Measurements from ENCODE around the gene MPIG6B.

The MPIG6B gene

DNA sequence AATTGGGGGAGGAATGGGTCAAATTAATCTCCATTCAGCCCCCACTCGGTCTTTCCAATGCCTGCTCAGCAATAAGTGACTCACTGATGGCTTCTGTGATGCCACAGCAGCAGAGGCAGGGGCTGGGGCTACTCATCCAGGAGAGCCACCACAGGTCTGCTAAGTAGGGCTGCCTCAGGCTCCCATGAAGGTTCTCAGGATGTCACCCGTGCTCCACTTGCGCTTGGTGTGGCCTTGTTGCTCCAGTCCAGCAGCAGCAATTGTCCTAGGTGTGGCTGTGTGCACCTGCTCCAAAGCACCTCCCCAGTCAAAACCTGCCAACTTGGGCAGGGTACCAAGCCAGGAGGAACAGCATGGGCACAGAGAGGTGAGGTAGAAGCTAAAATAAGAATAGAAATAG, 1.0 kb upstream of the MPIG6B start:
- DNase-seq (ENCODE audit: low spot score) = no peak

DNA sequence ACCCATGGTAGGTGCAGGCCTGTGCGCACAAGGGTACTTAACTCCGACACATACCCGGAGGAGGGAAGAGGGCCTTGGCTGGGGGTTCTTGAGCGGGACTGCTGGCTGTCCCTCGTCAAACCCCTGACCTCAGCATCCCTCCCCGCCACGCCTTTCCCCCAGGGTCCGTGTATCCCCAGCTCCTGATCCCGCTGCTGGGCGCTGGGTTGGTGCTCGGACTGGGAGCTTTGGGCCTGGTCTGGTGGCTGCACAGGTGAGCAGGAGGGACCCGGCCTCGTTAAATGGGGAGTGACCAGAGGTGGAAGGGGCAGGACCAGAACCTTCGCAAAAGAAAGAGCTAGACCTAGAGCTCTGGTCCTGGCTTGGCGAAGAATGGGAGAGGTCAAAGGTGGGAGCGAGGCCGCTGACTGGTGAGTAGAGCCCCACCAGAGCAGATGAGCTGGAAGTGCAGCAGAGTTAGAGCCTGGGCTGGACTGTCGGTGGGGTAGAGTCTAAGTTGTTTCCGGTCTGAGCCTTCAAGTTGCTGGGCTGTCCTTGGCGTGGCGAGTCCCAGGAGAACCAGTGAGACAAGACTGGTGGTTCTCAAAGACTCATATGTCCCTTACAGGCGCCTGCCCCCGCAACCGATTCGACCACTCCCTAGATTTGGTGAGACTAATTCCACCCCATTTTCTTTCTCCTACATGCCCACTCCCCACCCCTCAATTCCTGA, 963 bp downstream of the MPIG6B start:
- DNase-seq (ENCODE audit: low spot score) = no peak

DNA sequence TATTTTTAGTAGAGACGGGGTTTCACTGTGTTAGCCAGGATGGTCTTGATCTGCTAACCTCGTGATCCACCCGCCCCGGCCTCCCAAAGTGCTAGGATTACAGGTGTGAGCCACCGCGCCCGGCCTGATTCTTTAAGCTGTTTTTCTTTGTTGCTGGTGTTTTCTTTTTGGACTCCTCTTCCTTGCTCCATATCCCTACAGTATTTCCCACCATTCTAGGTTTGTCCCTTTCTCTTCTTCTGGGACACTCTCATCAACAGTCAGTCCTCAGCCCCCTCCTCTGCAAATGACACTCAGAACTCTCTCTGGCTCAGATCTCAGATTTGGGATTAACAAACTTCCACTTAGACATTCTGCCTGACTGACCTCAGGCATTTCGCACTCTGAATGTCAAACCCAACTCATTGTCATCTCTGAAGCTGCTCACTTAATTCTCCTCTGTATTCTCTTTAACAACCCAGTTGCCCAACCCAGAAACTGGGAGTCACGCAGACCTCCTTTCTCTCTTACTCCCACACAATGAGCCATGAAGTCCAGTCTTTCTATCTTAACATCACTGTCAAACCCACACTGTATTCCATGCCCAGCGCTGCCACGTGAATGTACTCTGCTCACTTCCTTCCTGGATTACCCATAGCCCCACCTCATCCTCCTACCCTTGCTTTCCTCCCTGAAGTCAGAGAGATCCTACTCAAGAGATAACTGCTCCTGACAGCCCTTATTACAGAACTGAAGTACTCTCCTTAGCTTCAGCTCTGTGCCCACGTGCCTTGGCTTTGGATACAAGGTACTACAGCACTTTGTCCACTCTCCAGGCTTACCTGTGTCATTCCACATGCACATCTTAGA, 2.6 kb downstream of the MPIG6B start:
- no peak for DNase-seq (ENCODE audit: low spot score)

DNA sequence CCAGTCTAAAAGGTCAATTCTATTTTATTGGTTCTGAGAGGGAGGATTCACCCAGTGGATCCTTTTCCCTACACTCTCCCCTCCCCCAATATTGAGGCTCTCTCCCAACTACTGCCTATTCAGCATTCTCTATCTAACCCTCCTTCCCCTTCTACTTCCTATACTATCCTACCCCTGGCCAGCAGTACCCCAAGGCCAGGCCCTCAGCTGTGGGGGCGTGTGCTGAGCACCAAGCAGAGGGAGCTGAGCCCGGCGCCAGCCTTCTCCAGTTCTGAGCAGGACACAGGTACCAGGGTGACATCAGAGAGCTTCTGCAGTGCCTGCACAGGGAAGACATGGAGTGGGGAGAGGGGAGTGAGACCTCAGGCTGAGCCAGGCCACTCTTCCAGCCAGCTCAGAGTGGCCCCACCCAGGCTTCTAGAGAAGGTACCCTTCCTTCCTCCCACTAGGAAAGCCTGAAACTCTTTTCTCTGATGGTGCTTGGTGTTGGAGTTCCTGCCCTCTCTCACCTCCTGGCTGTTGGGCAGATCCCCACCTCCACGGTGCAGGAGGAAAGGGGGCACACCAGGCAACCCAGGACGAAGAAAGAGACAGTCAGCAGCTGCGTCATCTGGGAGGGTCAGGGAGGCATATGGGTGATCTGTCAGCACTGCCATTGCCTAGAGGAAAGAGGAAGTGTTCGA, 4.0 kb downstream of the MPIG6B start:
- no peak for DNase-seq (ENCODE audit: low spot score)

DNA sequence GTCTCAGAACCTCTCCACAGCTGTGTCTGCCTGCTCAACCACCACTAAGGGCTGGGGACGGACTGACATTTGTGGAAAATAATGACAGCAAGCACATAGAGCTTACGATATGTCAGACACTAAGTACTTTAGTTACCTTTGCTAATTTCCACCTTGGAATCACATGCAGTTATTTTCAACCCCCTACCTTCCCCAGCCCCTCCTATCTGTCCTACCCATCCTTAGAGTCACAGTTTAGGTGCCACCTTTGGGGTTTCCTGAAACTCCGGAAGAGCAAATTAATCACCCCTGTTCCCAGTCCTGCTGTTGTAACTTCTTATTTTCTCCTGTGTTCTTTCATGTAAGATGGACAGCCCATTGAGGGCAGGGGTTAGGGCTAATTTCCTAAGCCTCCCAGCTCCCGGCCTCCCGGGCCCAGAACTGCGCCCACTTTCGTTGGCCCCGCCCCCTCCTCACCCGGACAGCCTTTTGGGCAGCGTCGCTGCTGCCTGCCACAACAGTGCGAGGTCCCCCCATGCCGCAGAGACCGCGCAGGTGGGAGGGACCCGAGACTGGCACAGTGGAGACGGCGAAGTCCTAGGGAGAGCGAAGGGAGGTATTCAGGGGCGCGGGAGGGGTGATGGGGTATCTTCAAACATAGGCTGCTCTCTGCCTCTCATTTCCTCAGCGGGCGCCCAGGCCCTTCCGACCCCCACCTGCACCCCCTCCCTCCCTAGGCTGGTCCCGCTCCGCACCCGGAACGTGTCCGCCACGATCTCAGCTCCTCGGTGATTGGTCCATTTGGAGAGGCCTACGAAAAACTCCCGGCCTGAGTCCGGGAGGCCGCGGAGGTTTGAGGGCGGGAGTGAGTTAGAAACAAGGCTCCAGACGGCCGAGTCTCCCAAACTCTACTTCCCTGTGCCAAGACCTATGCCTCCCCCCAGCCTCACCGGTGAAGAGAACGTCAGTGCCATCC, 4.8 kb downstream of the MPIG6B start:
- DNase-seq (ENCODE audit: low spot score) = no peak

DNA sequence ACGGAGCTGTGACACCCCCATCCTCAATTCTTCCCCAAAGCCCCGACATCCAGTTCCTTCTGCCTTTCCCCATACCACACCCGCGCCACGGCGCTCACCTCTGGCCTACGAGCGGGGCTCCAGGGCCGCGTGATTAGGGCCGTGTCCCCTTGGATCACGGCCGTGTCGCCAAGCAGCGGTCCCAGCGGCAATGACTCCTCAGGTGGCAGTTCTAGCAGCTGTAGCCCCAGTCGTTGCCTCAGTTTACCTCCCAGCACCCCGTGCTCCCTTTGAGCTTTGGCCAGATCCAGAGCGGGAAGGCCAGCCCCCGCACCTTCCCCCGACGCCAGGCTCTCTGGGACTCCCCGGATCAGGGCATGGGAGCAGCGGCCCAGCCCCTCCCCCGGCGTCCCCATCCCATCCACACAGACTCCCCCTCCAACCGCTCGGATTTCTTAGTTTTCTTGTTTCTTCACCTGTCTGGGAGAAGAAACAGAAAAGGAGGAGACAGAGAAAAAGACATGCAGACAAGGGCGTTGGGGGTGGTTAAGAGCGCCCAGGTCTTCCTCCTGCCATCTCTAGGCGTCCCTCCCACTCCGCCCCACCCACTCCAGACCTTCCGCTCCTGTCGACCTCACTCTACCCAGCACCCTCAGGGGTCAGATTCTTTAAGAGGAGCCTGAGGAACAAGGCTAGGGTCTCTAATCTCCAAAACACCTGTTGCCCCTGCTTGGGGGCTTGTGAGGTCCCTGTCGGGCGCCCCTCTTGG, 5.8 kb downstream of the MPIG6B start, which contains the start of gene DDAH2:
DDAH2 (minus strand) TSS at position 533 of the 748 bp plus-strand sequence; CDS start at position 395, 138 bp downstream.
- no peak for DNase-seq (ENCODE audit: low spot score)

DNA sequence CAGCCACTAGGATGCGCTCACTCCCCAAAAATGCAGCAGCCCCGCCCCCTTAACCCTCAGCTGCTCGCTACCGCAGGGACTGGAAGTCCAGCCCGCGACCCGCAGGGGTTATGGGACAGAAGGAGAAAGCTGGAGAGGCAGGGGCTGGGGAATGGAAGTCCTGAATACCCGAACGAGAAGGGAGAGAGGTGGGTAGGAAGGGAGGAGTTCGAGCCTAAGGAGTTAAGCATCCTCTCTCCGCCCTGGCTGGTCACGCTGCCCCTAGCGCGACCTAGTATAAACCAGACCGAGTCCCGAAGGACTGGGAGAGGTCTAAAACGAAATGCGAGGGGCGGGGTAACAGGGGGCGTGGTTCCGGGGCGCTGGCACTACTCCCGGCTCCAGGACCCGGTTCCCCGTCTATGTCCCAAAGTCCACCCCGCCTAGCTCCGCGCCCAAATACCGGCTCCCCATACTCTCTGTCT, 6.4 kb downstream of the MPIG6B start:
- peak; percentile 87 for DNase-seq (ENCODE audit: low spot score)

DNA sequence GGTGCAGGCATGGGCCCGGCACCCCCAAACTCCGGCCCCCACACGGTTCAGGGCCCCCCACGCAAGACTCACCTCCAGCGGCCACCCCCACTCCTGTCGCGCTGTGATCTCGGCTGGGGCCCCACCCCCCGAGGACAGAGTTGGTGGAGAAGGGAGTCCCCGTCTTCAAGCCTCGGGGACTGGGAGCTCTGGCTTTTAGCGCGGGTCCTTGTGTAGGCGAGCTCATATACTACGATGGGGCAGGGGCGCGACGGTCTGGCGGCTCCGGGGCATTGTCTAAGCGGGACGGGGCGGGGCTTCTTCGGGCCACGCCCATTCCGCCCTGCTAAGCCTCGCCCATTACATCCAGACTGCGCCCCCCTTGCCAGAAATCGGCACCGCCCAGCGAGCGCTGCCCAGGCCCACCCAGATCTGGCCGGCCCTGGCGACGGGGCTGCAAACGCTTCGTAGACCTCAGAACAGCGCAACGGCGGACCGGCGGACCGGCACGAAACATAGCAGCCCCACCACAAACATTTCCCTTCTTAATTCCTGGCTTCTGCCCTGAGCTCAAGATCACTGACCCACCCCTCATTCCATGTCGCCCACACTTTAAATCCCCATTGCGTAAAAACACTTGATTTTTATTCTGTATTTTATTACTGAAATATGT, 6.9 kb downstream of the MPIG6B start:
- DNase-seq (ENCODE audit: low spot score) = peak; percentile 88

DNA sequence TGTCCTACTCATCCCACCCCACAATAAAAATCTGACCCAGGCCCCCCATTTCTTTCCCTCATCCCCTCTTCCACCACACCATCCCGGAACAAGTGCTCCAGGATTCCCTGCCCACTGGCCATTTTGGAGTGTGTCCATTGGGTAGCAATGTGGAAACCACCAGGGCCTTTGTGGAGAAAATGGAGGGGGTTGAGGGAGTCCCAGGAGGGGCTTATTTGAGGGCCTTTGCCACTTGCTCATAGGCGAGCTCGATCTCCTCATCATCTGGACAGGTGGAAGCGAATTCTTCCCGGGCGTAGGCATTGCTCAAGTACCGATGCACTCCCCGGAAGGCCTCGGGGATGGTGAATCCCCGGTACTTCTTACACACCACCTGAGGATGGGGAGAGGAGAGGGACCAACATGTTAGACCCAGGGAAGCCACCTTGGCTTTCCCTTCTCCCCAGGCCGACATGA, 7.5 kb downstream of the MPIG6B start:
- no peak for DNase-seq (ENCODE audit: low spot score)

DNA sequence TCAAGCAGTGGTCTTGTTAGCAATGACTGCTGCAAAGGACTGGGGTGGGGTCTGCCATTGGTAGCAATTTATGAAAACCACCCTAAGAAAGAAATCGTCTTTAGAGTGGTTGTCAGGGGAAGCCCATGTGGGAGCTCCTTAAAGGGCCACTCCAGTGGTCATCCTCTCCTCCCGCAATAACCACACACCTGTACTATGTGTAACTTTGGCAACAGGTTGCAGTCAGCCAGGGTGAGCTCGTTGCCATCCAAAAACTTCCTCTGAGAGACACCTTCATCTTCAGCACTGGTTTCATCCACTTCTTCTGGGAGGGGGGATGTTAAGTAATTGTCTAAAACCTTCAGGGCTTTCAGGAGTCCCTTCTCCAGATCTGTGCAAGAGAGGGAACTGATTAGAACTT, 8.9 kb downstream of the MPIG6B start:
- DNase-seq (ENCODE audit: low spot score) = no peak

DNA sequence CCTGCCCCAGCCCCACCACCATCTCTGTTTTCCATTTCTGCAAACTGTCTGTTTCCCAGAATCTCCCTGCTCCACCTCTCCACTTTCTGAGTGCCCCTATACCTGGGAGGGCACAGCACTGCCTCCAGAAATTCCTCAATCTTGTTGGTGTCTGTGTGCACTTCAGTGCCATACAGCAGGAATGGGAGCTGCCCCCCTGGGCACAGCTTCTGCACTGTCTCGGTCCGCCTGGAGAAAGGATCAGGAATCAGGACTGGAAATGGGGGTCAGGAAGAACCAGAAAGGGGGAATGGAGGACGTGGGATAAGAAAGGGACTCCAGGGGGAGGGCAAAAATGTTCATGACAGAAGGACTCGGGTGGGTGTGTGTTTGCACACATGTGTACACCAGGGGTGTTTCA, 10.6 kb downstream of the MPIG6B start:
- no peak for DNase-seq (ENCODE audit: low spot score)

DNA sequence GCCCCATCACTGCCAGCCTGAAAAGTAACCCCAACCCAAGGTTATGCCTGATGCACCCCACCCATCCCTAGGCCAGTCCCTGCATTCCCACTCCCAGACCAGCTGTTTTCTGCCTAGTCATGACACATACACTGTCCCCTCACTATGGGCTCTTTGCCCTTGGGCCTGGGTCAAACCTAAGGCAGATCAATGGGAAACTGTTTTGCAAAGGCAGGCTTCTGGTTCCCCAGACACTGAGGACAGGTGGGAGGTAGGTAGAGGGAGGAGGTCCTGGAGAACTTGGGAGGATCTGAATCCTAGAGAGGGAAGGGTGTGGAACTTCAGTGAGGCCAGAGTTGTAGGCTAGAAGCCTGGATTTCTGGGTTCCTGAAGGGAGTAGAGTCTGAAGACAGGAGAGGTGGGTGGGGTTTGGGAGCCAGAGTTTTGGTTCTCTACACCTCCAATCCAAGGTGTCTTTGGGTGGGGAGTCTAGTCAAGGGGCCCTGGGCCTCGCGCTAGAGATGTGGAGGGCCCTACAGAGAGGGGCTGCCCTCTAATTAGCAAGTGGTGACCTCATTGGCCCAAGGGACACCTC, 11.2 kb downstream of the MPIG6B start:
- DNase-seq (ENCODE audit: low spot score) = no peak

DNA sequence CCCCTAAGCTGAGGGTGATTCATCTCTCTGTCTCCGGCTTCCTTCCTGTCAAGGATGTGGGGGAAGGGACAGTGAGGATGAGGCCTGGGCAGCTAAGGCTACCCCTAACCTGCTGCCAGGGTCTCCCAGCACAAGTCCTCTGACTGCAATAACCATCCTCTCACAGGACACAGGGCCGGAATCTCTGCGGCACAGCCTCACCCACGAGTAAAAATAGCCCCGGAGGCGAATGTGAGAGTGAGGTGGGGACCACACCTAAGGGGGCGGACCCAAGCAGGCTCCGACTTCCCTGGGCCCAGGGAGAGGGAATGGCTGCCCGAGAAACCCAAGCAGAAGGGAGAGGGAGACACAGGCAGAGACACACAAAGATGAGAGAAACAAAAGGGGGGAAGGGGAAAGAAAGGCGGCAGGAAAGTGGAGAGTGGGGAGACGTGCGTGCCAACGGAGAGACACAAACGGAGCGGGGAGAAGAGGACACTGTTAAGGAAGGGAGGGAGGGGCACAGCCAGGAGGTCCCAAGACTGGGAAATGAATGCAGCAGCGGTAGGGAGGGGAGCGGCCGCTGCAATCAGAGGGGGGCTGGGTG, 11.7 kb downstream of the MPIG6B start:
- DNase-seq (ENCODE audit: low spot score) = peak; percentile 91

DNA sequence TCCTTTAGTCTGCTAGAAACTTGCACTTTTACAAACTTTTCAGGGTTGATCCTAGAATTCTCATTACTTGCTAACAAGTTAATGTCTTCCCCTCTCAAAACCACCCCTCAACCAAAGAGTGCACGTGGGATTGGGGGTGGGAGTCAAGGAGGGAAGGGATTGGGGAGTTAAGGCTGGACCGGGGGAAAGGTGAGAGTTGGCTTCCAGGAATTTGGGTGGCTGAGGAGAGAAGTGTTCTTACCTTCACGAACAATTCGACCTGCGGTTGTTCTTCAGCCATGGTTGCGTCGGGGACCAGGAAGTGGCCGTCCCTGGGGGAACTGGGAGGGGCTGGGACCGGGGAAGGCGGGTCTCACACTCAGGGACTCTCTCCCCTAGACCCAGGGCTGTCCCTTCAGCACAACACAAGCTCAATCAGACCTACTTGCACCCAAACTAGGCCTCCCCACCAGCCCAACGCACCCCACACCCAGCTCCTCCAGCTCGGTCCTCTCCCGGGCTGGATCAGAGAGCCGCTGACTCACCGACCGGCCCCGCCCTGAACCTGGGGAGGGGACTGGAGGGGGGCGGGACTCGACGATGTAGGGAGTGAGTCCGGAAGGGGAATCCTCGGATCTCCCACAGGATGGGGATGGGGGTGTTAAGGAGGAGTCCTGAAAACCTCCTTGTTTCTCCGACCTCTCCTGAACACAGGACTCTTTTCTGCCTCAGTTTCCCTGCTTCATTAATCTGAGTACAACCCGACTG, 13.0 kb downstream of the MPIG6B start, which contains the start of gene CLIC1:
CLIC1 (minus strand) TSS at position 510 of the 747 bp plus-strand sequence; CDS start at position 280, 230 bp downstream.
- DNase-seq (ENCODE audit: low spot score) = peak; percentile 92

DNA sequence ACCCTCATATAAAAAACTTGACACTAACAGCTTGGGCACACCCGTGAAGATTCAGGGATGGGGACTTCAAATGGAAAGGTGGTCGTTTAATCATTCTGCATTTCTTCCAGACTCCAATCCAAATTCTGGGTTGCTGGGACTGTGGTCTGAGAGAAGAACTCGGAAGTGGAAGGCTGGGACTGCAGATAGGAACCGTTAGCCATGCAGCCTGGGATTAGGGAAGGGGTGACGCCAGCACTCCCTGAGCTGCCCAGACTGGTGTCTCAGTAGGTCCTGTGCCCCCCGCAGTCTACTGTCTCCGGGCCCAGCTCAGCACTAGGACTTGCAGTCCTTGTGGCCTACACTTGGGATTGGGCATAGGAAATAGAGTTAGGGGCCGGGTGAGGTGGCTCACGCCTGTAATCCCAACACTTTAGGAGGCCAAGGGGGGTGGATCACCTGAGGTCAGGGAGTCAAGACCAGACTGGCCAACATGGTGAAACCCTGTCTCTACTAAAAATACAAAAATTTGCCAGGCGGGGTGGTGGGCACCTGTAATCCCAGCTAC, 13.7 kb downstream of the MPIG6B start:
- no peak for DNase-seq (ENCODE audit: low spot score)

DNA sequence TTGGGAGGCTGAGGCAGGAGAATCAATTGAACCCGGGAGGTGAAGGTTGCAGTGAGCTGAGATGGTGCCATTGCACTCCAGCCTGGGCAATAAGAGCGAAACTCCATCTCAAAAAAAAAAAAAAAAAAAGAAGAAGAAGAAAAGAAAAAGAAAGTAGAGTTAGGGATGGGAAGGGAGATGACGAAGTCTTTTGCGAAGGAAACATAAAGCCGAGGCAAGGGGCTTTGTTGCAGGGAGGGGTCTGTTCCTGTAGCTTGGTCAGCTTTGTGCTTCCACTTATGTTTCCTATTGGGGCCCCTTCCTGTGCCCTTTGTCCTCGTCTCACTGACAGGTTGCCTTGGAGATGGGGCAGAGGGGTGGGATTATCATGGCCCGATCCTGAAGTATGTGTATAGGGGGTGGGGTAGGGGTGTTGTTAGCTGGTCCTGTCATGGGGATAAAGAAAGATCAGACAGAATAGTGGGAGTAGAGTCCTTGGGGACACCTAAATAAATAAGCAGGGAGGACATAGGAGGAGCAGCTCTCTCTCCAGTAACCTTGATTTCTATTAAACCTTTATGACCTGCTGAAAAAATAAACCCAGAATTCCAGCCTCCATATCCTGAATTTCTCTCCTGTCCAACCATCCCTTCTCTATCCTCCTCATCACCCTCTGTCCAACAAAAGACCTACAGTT, 14.3 kb downstream of the MPIG6B start:
- DNase-seq (ENCODE audit: low spot score) = no peak

Data from kidney tubule cell (primary cell).